ENCODE measurements around the gene SCAF8. TPM values are rescaled to one million over a fixed set of nuclear protein-coding genes. Genes with fewer than 3 reads are reported as not detected.
A peak's percentile ranks its signal among the peaks of the same experiment; 100 is the strongest.

Gene SCAF8
- total and polyA plus RNA-seq, 2 of the 4 experiments (the other 2 are of a cell fraction): 16.1 to 23.5 TPM

GRCh38 chr6:154721460-154721859 lies 11.8 kb upstream of the SCAF8 start:
- no peaks in the 10 kb centered on the region for H3K9me1 ChIP-seq (ENCODE audit: insufficient read depth, low read length)
- H3K4me1 ChIP-seq (ENCODE audit: control insufficient read depth, insufficient read depth, low read length): no peaks in the 10 kb centered on the region
- dilution Hi-C loops (cut with HindIII; ENCODE audit: low sequenced_read_pairs, unreplicated experiment): no loop called here
- no peak overlapping the region for H3K9ac ChIP-seq (ENCODE audit: low read depth, low read length)
- no peak overlapping the region for H2BK20ac ChIP-seq (ENCODE audit: low read depth, low read length)
- no peak overlapping the region for H4K5ac ChIP-seq (ENCODE audit: low read depth, low read length)
- no peak overlapping the region for H3K14ac ChIP-seq (replicated peaks; ENCODE audit: low read depth, low read length)
- no peak overlapping the region for H2BK15ac ChIP-seq (ENCODE audit: low read depth, low read length)
- no TSS peak for BruUV-seq (replicated peaks)
- H3K18ac ChIP-seq (ENCODE audit: low read depth, low read length): no peak overlapping the region
- H4K20me1 ChIP-seq (ENCODE audit: insufficient read depth, low read length): no peaks in the 10 kb centered on the region
- intact Hi-C loops (cut with micrococcal nuclease): no loop called here
- H3K36me3 ChIP-seq (ENCODE audit: control insufficient read depth, insufficient read depth, low read length): no peaks in the 10 kb centered on the region
- no peak overlapping the region for H2AK5ac ChIP-seq (ENCODE audit: low read depth, low read length)
- TF ChIP-seq CEBPB (IDR thresholded peaks at IDR 0.05; ENCODE audit: low read depth, low read length) (no peak), MAFK (IDR thresholded peaks at IDR 0.05; ENCODE audit: low read depth, low read length) (no peak), POLR2A (IDR thresholded peaks at IDR 0.05; ENCODE audit: low read depth, low read length) (no peak), NFE2L2 (IDR thresholded peaks at IDR 0.05; ENCODE audit: low read depth, low read length) (no peak), CHD1 (IDR thresholded peaks at IDR 0.05; ENCODE audit: low read depth, low read length) (no peak), BHLHE40 (IDR thresholded peaks at IDR 0.05; ENCODE audit: low read depth, low read length) (no peak), RAD21 (IDR thresholded peaks at IDR 0.05; ENCODE audit: low read length) (no peak), FOS (IDR thresholded peaks at IDR 0.05; ENCODE audit: low read depth, low read length) (no peak), MAZ (IDR thresholded peaks at IDR 0.05; ENCODE audit: borderline replicate concordance, low read depth, low read length) (no peak), SMC3 (IDR thresholded peaks at IDR 0.05; ENCODE audit: low read depth, low read length) (no peak), RFX5 (IDR thresholded peaks at IDR 0.05; ENCODE audit: low read depth, low read length) (no peak), MXI1 (IDR thresholded peaks at IDR 0.05; ENCODE audit: borderline replicate concordance, low read depth, low read length) (no peak), RCOR1 (IDR thresholded peaks at IDR 0.05; ENCODE audit: insufficient replicate concordance, low read length) (no peak)
- TF ChIP-seq, protein P1, sequence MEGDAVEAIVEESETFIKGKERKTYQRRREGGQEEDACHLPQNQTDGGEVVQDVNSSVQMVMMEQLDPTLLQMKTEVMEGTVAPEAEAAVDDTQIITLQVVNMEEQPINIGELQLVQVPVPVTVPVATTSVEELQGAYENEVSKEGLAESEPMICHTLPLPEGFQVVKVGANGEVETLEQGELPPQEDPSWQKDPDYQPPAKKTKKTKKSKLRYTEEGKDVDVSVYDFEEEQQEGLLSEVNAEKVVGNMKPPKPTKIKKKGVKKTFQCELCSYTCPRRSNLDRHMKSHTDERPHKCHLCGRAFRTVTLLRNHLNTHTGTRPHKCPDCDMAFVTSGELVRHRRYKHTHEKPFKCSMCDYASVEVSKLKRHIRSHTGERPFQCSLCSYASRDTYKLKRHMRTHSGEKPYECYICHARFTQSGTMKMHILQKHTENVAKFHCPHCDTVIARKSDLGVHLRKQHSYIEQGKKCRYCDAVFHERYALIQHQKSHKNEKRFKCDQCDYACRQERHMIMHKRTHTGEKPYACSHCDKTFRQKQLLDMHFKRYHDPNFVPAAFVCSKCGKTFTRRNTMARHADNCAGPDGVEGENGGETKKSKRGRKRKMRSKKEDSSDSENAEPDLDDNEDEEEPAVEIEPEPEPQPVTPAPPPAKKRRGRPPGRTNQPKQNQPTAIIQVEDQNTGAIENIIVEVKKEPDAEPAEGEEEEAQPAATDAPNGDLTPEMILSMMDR (conservative IDR thresholded peaks at IDR 0.05; ENCODE audit: low read depth, low read length): no peak
- TF ChIP-seq, protein P2, sequence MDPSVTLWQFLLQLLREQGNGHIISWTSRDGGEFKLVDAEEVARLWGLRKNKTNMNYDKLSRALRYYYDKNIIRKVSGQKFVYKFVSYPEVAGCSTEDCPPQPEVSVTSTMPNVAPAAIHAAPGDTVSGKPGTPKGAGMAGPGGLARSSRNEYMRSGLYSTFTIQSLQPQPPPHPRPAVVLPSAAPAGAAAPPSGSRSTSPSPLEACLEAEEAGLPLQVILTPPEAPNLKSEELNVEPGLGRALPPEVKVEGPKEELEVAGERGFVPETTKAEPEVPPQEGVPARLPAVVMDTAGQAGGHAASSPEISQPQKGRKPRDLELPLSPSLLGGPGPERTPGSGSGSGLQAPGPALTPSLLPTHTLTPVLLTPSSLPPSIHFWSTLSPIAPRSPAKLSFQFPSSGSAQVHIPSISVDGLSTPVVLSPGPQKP (IDR thresholded peaks at IDR 0.05; ENCODE audit: borderline replicate concordance, low read depth, low read length): no peak
- TF ChIP-seq, protein P3, sequence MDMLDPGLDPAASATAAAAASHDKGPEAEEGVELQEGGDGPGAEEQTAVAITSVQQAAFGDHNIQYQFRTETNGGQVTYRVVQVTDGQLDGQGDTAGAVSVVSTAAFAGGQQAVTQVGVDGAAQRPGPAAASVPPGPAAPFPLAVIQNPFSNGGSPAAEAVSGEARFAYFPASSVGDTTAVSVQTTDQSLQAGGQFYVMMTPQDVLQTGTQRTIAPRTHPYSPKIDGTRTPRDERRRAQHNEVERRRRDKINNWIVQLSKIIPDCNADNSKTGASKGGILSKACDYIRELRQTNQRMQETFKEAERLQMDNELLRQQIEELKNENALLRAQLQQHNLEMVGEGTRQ (IDR thresholded peaks at IDR 0.05; ENCODE audit: low read depth, low read length): no peak
- DNase-seq (peak; percentile 70), ATAC-seq (ENCODE audit: low read depth) (no peak)
- no peak overlapping the region for H2BK5ac ChIP-seq (ENCODE audit: low read depth, low read length, poor library complexity, severe bottlenecking)
- no peaks in the 10 kb centered on the region for H3K79me1 ChIP-seq (ENCODE audit: low read depth in 1 of 2, low read length in 2 of 2)
- H3K27me3 ChIP-seq (ENCODE audit: control insufficient read depth, insufficient read depth, low read length): peaks cover 2% of the 10 kb centered on the region; the same call in 1 of the 2 replicates
- 83% methylated on average over 1 of the region's 6 CpGs; no CpG with 5 or more reads in 1 of the 2 experiments for WGBS, 2 experiments (ENCODE audit: extremely low coverage in 2 of 2, insufficient read length in 1 of 2)
- no peak overlapping the region for H3K4me2 ChIP-seq (ENCODE audit: low read depth, low read length)
- H3K27ac ChIP-seq (ENCODE audit: insufficient read depth, low read length): no peak overlapping the region
- no peak overlapping the region for H4K8ac ChIP-seq (ENCODE audit: low read depth in 2 of 2, low read length in 2 of 2)
- in situ Hi-C loops (cut with MboI; ENCODE audit: low sequenced_read_pairs): no loop called here
- no peak overlapping the region for H4K91ac ChIP-seq (ENCODE audit: insufficient read depth, low read depth, low read length)
- no peak overlapping the region for H2BK120ac ChIP-seq (ENCODE audit: low read depth, low read length)
- no peak overlapping the region for H2AK9ac ChIP-seq (replicated peaks; ENCODE audit: low read depth, low read length, poor library complexity)
- POLR2A ChIA-PET (ENCODE audit: unreplicated experiment): no interaction called here
- CTCF ChIA-PET: no interaction called here
- no peak overlapping the region for H3K4ac ChIP-seq (ENCODE audit: low read depth, low read length)
- H3K56ac ChIP-seq (ENCODE audit: extremely low read depth, insufficient read depth, low read length): no peak overlapping the region
- H3K9me3 ChIP-seq (ENCODE audit: control insufficient read depth, insufficient read depth, low read length): peaks cover 11% of the 10 kb centered on the region
- no peak overlapping the region for H3K23ac ChIP-seq (ENCODE audit: low read depth, low read length)
- H3K4me3 ChIP-seq (ENCODE audit: insufficient read depth, low read depth, low read length): no peak overlapping the region
- H2AFZ ChIP-seq (replicated peaks; ENCODE audit: low read length, poor library complexity): no peak overlapping the region
